HepG2 (cell line): ENCODE data around the gene TXNRD2. TPM values are rescaled to one million over a fixed set of nuclear protein-coding genes. Genes with fewer than 3 reads are reported as not detected.

Source experiments
- ATAC-seq: fragments of 200-7000 bp; cut with Tn5 transposase; 3 replicates; pipeline ENCODE4 v1.9.1; 2020; ENCODE audit warnings: mild to moderate bottlenecking, moderate library complexity
- BruUV-seq: library from RNA; stranded (reverse); fragments of 400-500 nt; replicated peaks from 2 replicates; lab custom pipeline; 2021; lab: Mats Ljungman, UMichigan
- CTCF ChIA-PET: fragments of 300-600 bp; formaldehyde crosslinking; extraction: SDS; loops from one replicate; lab custom pipeline; 2021; ENCODE audit warnings: low total read pairs, inconsistent platforms, low intra/inter-chr PET ratio; lab: Yijun Ruan, JAX
- POLR2A ChIA-PET: fragments of 350-600 bp; sonication (Branson Sonifier 250); formaldehyde crosslinking; loops from one replicate; lab custom pipeline; 2020; ENCODE audit warnings: antibody characterized with exemption, inconsistent platforms; lab: Yijun Ruan, JAX
- DNase-seq: peaks from one replicate; pipeline ENCODE4 v3.0.0-alpha.2; 2015; ENCODE audit warnings: low spot score
- FAIRE-seq: peaks from 3 replicates; lab custom pipeline; 2011; peaks lifted over from hg19 to GRCh38; lab: Jason Lieb, UNC
- H2AFZ ChIP-seq: one replicate; pipeline ENCODE4 v1.6.1; 2011; ENCODE audit warnings: low read length, inconsistent platforms
- H3K27ac ChIP-seq: fragments of 300-600 bp; 3 replicates; pipeline ENCODE4 v1.8.0; 2011; ENCODE audit warnings: mixed run types, mild to moderate bottlenecking, mixed read lengths, low read length, inconsistent platforms; ENCODE audit not compliant: insufficient read depth; ENCODE audit errors: extremely low read length
- H3K27me3 ChIP-seq, 2 experiments: fragments of 200-600 bp in 1 of 2; 2 replicates in 1 of 2; 3 replicates in 1 of 2; pipeline versions ENCODE4 v1.6.0 to v1.8.0; 2011; ENCODE audit warnings: low read length in 2 of 2, mild to moderate bottlenecking in 2 of 2, moderate library complexity in 2 of 2, inconsistent platforms in 1 of 2; ENCODE audit not compliant: insufficient read depth in 2 of 2, control insufficient read depth in 1 of 2
- H3K36me3 ChIP-seq, 2 experiments: fragments of 200-600 bp in 1 of 2; replicated peaks in 1 of 2; 2 replicates in 1 of 2; 3 replicates in 1 of 2; pipeline versions ENCODE4 v1.5.1 to v1.8.0; 2011; ENCODE audit warnings: low read length in 2 of 2, inconsistent platforms in 1 of 2; ENCODE audit not compliant: insufficient read depth in 2 of 2, control insufficient read depth in 1 of 2
- H3K4me1 ChIP-seq: 2 replicates; pipeline ENCODE4 v1.5.1; 2012; ENCODE audit warnings: low read length, inconsistent platforms; ENCODE audit not compliant: insufficient read depth
- H3K4me2 ChIP-seq: 2 replicates; pipeline ENCODE4 v1.6.0; 2011; ENCODE audit warnings: low read depth, low read length, inconsistent platforms
- H3K4me3 ChIP-seq, 3 experiments: fragments of 200-600 bp in 1 of 3; sonication (generic), shearing (Covaris generic) in 1 of 3; replicated peaks in 1 of 3; 2 replicates each; pipeline ENCODE4 v1.5.1; 2011 to 2016; ENCODE audit warnings: low read length in 3 of 3, inconsistent platforms in 2 of 3, low read depth in 2 of 3, mild to moderate bottlenecking in 2 of 3, control low read depth in 1 of 3, mixed read lengths in 1 of 3; ENCODE audit not compliant: insufficient read depth in 1 of 3
- H3K79me2 ChIP-seq: one replicate; pipeline ENCODE4 v1.6.1; 2011; ENCODE audit warnings: low read length, inconsistent platforms; ENCODE audit not compliant: insufficient read depth
- H3K9ac ChIP-seq: 2 replicates; pipeline ENCODE4 v1.6.0; 2011; ENCODE audit warnings: mild to moderate bottlenecking, low read depth, low read length, inconsistent platforms; ENCODE audit not compliant: insufficient read depth
- H3K9me3 ChIP-seq: 2 replicates; pipeline ENCODE4 v1.5.1; 2012; ENCODE audit warnings: mild to moderate bottlenecking, low read length
- H4K20me1 ChIP-seq: 2 replicates; pipeline ENCODE4 v1.6.0; 2011; ENCODE audit warnings: inconsistent platforms, mild to moderate bottlenecking, low read length, moderate library complexity; ENCODE audit not compliant: insufficient read depth
- AKAP8 ChIP-seq: sonication (generic); formaldehyde crosslinking; IDR thresholded peaks from 2 replicates; pipeline ENCODE4 v1.5.1; 2020; ENCODE audit warnings: mild to moderate bottlenecking, missing genetic modification reagents
- CCAR2 ChIP-seq: fragments of 200-400 bp; formaldehyde crosslinking; optimal IDR thresholded peaks from 2 replicates; pipeline ENCODE3; 2018; ENCODE audit warnings: low read depth, mild to moderate bottlenecking, low read length, moderate library complexity
- CREBL2 ChIP-seq: sonication (generic); formaldehyde crosslinking; IDR thresholded peaks from 2 replicates; pipeline ENCODE4 v1.8.1; 2023; ENCODE audit warnings: missing genetic modification reagents, mild to moderate bottlenecking, borderline replicate concordance
- DMAP1 ChIP-seq: IDR thresholded peaks from 2 replicates; pipeline ENCODE4 v1.6.1; 2016
- FOXA1 ChIP-seq, 2 experiments: fragments of 450-650 bp in 1 of 2; sonication (generic) in 1 of 2; formaldehyde crosslinking in 1 of 2; IDR thresholded peaks; 2 replicates each; pipeline versions ENCODE4 v1.4.0 to v1.6.1; 2016 to 2020; ENCODE audit warnings: missing genetic modification reagents in 1 of 2
- FOXO1 ChIP-seq: sonication (generic); formaldehyde crosslinking; IDR thresholded peaks from 2 replicates; pipeline ENCODE4 v1.4.0; 2020; ENCODE audit warnings: missing genetic modification reagents
- HNRNPL ChIP-seq: fragments of 200-400 bp; formaldehyde crosslinking; IDR thresholded peaks from 2 replicates; pipeline ENCODE4 v1.6.1; 2017; ENCODE audit warnings: mild to moderate bottlenecking, low read depth, low read length
- MYNN ChIP-seq: sonication (generic); formaldehyde crosslinking; IDR thresholded peaks from 2 replicates; pipeline ENCODE4 v1.4.0; 2020; ENCODE audit warnings: mild to moderate bottlenecking, low read depth, missing genetic modification reagents
- PRMT3 ChIP-seq: sonication (generic); formaldehyde crosslinking; IDR thresholded peaks from 2 replicates; pipeline ENCODE4 v1.8.1; 2022; ENCODE audit warnings: low read depth, mild to moderate bottlenecking, moderate library complexity, missing genetic modification reagents, borderline replicate concordance
- REXO4 ChIP-seq: sonication (generic); formaldehyde crosslinking; IDR thresholded peaks from 2 replicates; pipeline ENCODE4 v1.8.0; 2022; ENCODE audit warnings: missing genetic modification reagents, mild to moderate bottlenecking, borderline replicate concordance
- SMAD9 ChIP-seq: sonication (generic); formaldehyde crosslinking; IDR thresholded peaks from 2 replicates; pipeline ENCODE4 v1.5.1; 2020; ENCODE audit warnings: mild to moderate bottlenecking, missing genetic modification reagents
- SNAI1 ChIP-seq: sonication (generic); formaldehyde crosslinking; IDR thresholded peaks from 2 replicates; pipeline ENCODE4 v1.5.0; 2020; ENCODE audit warnings: mild to moderate bottlenecking, missing genetic modification reagents, borderline replicate concordance
- ZNF281 ChIP-seq: sonication (generic); formaldehyde crosslinking; IDR thresholded peaks from 2 replicates; pipeline ENCODE4 v1.4.0; 2020; ENCODE audit warnings: missing genetic modification reagents, borderline replicate concordance
- ZNF329 ChIP-seq: sonication (generic); formaldehyde crosslinking; IDR thresholded peaks from 2 replicates; pipeline ENCODE4 v1.9.0; 2021; ENCODE audit warnings: low read depth, mild to moderate bottlenecking, missing genetic modification reagents
- ZSCAN22 ChIP-seq: sonication (generic); formaldehyde crosslinking; IDR thresholded peaks from 2 replicates; pipeline ENCODE4 v1.4.0; 2020; ENCODE audit warnings: mild to moderate bottlenecking, missing genetic modification reagents
- WGBS: methylation state at CpG from one replicate; pipeline ENCODE4 v1.1.6; 2017; ENCODE audit warnings: low lambda C conversion rate; 5-methylcytosine and 5-hydroxymethylcytosine counted together
- in situ Hi-C: cut with HindIII; loops from 2 replicates; pipeline ENCODE4 v1.10.0; 2017; ENCODE audit warnings: low pct_unique_long_range_greater_than_20kb; ENCODE audit not compliant: extremely low pct_ligation_motif_present
- intact Hi-C: fragments of 100-400 bp; cut with micrococcal nuclease; formaldehyde crosslinking; loops from one replicate; pipeline ENCODE4 v1.10.0; 2022; ENCODE audit not compliant: unreplicated experiment
- polyA plus RNA-seq, 8 experiments: library from polyadenylated mRNA; depleted of rRNA in 3 of 8; stranded (reverse) in 7 of 8; unstranded in 1 of 8; fragments of >200 nt; fragmentation: Illumina TruSeq in 4 of 8; extraction: Trizol in 4 of 8; gene quantifications; 2 replicates each; pipeline versions ENCODE4 v1.2.1 to v1.2.3, GENCODE V29; 2011 to 2016; ENCODE audit warnings: low read depth in 4 of 8, missing spikeins in 1 of 8, mixed read lengths in 1 of 8; ENCODE audit not compliant: insufficient read depth in 1 of 8
- total RNA-seq, 5 experiments: library from RNA; depleted of rRNA; stranded (reverse); fragments of >200 nt; fragmentation: Illumina TruSeq; extraction: Trizol; gene quantifications; 2 replicates each; pipeline ENCODE4 v1.2.3, GENCODE V29; 2016; ENCODE audit warnings: low read depth in 1 of 5

TXNRD2 gene
- total and polyA plus RNA-seq, 2 of the 13 experiments (the other 11 are each of a cell fraction or from before 2014, with no cell fraction given): 17.5 to 18.6 TPM

DNA sequence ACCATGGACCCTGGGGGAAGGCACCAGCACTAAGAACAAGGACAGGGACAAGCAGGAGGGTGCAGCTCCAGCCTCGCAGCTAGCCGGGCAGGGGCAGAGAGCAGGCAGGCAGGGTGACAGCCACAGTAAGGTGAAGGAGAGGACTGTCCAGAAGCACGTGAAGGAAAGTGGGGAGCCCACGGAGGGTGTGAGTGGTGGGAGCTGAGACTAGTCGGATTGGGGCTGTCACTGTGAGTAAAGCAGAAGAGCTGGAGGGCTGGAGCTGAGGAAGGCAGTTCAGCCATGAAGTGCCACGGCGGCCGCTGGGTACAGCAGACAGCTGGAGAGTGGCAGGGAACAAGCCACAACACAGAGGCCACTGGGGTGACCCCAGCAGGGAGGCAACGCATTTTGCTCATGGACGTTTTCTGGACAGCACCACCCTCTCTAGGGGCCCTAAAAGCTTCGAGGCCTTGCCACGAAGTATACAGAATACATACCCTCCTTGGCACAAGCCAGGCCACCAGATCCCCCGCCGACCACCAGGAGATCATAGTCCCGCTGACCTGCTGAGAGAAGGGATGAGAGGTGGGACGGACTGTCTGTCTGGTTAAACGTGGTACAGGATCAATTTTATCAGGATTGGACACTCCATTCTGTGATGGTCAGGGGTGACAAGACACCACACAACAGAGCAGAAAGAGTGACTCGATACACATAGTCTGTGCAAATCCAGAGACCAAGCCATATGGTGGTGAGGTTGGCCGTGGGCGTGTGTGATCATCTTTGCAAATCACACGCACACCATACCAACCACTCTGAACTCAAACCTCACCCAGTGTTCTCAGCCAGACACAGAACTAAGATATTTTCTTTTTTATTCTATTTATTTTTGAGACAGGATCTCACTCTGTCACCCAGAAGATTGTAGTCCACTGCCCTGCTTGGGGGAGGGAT, 10.8 kb downstream of the TXNRD2 start (continued):
- TF ChIP-seq ZNF329 (CRISPR knock-in tag): no peak
- TF ChIP-seq FOXO1 (CRISPR knock-in tag): no peak
- TF ChIP-seq SNAI1 (CRISPR knock-in tag): no peak
- no peak for TF ChIP-seq MYNN (CRISPR knock-in tag)
- TF ChIP-seq AKAP8 (CRISPR knock-in tag): no peak
- no peak for TF ChIP-seq PRMT3 (CRISPR knock-in tag)
- TF ChIP-seq REXO4 (CRISPR knock-in tag): no peak
- no peak for TF ChIP-seq CREBL2 (CRISPR knock-in tag)
- TF ChIP-seq SMAD9 (CRISPR knock-in tag): no peak

GRCh38 chr22:19929586-19930550, 11.8 kb downstream of the TXNRD2 start:
- Histone ChIP-seq H3K36me3 (0 out of 5 replicates have a peak, but pooled peaks cover 0 to 4% of the 10 kb centered on the region in 2 experiments), H3K9me3 (no peaks in the 10 kb centered on the region), H4K20me1 (no peaks in the 10 kb centered on the region), H3K79me2 (no peaks in the 10 kb centered on the region), H3K4me3 (no peak overlapping the region), H3K9ac (no peak overlapping the region), H3K27ac (no peak overlapping the region), H3K4me1 (no peaks in the 10 kb centered on the region; the same call in 1 of the 2 replicates), H3K27me3 (no peaks in the 10 kb centered on the region), H2AFZ (no peak overlapping the region), H3K4me2 (no peak overlapping the region)
- in situ Hi-C loops (no loop called here), intact Hi-C loops (no loop called here)
- DNase-seq (no peak), FAIRE-seq (no peak), ATAC-seq (no peak)
- no peak for TF ChIP-seq SNAI1 (CRISPR knock-in tag)
- no peak for TF ChIP-seq ZNF281
- TF ChIP-seq HNRNPL: no peak
- no peak for TF ChIP-seq DMAP1 (CRISPR knock-in tag)
- no peak for TF ChIP-seq CCAR2
- no peak for TF ChIP-seq FOXA1 (IDR thresholded peaks at IDR 0.05)
- TF ChIP-seq FOXA1 (CRISPR knock-in tag; IDR thresholded peaks at IDR 0.05): no peak
- TF ChIP-seq ZSCAN22 (CRISPR knock-in tag): no peak
- BruUV-seq: no TSS peak
- WGBS: over 99% methylated on average over 16 of the region's 21 CpGs
- ChIA-PET POLR2A (no interaction called here), CTCF (no interaction called here)
